Measurements from ENCODE around the gene BOC.

Gene BOC

GRCh38 chr3:113220721-113221120, 9.4 kb downstream of the BOC start:
- no peak overlapping the region for H3K27ac ChIP-seq
- TF ChIP-seq, protein P1, sequence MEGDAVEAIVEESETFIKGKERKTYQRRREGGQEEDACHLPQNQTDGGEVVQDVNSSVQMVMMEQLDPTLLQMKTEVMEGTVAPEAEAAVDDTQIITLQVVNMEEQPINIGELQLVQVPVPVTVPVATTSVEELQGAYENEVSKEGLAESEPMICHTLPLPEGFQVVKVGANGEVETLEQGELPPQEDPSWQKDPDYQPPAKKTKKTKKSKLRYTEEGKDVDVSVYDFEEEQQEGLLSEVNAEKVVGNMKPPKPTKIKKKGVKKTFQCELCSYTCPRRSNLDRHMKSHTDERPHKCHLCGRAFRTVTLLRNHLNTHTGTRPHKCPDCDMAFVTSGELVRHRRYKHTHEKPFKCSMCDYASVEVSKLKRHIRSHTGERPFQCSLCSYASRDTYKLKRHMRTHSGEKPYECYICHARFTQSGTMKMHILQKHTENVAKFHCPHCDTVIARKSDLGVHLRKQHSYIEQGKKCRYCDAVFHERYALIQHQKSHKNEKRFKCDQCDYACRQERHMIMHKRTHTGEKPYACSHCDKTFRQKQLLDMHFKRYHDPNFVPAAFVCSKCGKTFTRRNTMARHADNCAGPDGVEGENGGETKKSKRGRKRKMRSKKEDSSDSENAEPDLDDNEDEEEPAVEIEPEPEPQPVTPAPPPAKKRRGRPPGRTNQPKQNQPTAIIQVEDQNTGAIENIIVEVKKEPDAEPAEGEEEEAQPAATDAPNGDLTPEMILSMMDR (conservative IDR thresholded peaks at IDR 0.05) = no peak

GRCh38 chr3:113221721-113222257, 10.4 kb downstream of the BOC start:
- H3K27ac ChIP-seq = no peak overlapping the region
- TF ChIP-seq, protein P1 (conservative IDR thresholded peaks at IDR 0.05) = no peak

- TF ChIP-seq, protein P1 (conservative IDR thresholded peaks at IDR 0.05) = no peak
- H3K27ac ChIP-seq = no peak overlapping the region
These were observed 11.2 kb downstream of the BOC start for GRCh38 chr3:113222451-113223086.

GRCh38 chr3:113223475-113224281, 12.3 kb downstream of the BOC start:
- no peak overlapping the region for H3K27ac ChIP-seq
- TF ChIP-seq, protein P1 (conservative IDR thresholded peaks at IDR 0.05) = no peak

- TF ChIP-seq, protein P1 (conservative IDR thresholded peaks at IDR 0.05) = no peak
- H3K27ac ChIP-seq = no peak overlapping the region
These were observed 13.9 kb downstream of the BOC start for GRCh38 chr3:113225286-113225685.

DNA sequence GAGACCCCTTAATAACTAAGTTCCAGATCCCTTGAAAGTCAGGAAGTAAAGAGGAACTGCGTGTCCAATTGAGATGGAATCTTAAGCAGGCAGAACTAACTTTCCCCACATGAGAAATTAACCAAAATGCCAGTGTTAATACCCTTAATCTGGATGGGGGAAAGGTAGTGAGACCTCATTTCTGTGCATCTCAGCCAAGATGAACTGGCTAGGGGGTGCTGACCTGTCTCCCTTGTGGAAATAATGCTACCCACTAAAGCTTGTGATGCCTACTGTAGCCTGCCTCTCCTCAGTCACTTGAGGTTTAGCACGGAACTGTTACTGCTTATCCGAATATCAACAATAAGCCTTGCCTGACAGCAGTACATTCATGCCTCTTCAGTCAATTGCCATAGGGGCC, 15.1 kb downstream of the BOC start:
- no peak overlapping the region for H3K27ac ChIP-seq
- TF ChIP-seq, protein P1 (conservative IDR thresholded peaks at IDR 0.05) = no peak

- no peak overlapping the region for H3K27ac ChIP-seq
- TF ChIP-seq, protein P1 (conservative IDR thresholded peaks at IDR 0.05) = no peak
These were observed 15.8 kb downstream of the BOC start for GRCh38 chr3:113227146-113227545.
